ENCODE measurements around the gene MAN2A1. TPM values are rescaled to one million over a fixed set of nuclear protein-coding genes. Genes with fewer than 3 reads are reported as not detected.
A peak's percentile ranks its signal among the peaks of the same experiment; 100 is the strongest.

The MAN2A1 gene
- total RNA-seq, 6 experiments from 2014 or later, result 48.1 to 68.8 (median 61.9) TPM

DNA sequence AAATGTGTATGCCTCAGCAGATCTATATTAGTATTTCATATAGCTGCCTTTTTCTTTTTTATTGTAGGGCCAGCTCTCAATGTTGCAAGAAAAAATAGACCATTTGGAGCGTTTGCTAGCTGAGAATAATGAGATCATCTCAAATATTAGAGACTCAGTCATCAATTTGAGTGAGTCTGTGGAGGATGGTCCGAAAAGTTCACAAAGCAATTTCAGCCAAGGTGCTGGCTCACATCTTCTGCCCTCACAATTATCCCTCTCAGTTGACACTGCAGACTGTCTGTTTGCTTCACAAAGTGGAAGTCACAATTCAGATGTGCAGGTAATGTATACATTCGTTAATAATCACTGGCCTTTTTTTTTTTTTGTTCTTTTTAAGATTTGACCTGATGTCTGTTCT, 23.7 kb downstream of the MAN2A1 start:
- ATAC-seq, result peak in 1 of 4 donors; percentile 20
- H3K9me3 ChIP-seq, result no peaks in the 10 kb centered on the region
- TF ChIP-seq, protein P1, sequence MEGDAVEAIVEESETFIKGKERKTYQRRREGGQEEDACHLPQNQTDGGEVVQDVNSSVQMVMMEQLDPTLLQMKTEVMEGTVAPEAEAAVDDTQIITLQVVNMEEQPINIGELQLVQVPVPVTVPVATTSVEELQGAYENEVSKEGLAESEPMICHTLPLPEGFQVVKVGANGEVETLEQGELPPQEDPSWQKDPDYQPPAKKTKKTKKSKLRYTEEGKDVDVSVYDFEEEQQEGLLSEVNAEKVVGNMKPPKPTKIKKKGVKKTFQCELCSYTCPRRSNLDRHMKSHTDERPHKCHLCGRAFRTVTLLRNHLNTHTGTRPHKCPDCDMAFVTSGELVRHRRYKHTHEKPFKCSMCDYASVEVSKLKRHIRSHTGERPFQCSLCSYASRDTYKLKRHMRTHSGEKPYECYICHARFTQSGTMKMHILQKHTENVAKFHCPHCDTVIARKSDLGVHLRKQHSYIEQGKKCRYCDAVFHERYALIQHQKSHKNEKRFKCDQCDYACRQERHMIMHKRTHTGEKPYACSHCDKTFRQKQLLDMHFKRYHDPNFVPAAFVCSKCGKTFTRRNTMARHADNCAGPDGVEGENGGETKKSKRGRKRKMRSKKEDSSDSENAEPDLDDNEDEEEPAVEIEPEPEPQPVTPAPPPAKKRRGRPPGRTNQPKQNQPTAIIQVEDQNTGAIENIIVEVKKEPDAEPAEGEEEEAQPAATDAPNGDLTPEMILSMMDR (IDR thresholded peaks at IDR 0.05), result no peak
- no peak for TF ChIP-seq POLR2A (IDR thresholded peaks at IDR 0.05)
- H3K36me3 ChIP-seq, result peaks cover 0 to 11% (median 5%) of the 10 kb centered on the region in 4 donors
- no peak for DNase-seq
- intact Hi-C loops (cut with DNase I), result no loop called here
- 76% methylated on average over 3 of the region's 3 CpGs for WGBS (ENCODE audit: insufficient coverage, low coverage, low lambda C conversion rate, missing lambda C conversion rate)
- no peak overlapping the region for H3K27ac ChIP-seq
- no peak overlapping the region for H3K4me3 ChIP-seq
- H3K27me3 ChIP-seq, result no peaks in the 10 kb centered on the region
- peaks cover 0 to 35% (median 7%) of the 10 kb centered on the region in 4 donors for H3K4me1 ChIP-seq

DNA sequence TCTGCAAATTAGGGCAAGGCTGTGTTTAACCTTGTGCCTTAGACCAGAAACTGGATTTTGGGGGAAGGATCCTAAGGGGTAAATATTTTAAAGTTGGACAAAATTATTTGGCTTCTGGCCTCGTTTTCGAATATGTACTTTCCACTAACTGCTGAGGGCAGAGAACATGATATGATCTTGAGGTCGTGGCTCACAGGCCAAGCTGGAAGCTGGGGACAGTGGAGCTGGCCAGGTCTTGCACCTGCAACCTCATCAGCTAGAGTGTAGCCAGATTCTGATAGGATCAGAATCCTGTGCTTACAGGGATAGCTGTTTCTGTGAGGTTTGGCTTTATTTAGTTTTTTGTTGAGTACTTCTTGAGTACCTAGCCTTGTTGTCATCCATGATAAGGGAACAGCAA, 24.9 kb downstream of the MAN2A1 start:
- ATAC-seq, result peak; percentile 84 to 97 (median 94)
- intact Hi-C loops (cut with DNase I), result no loop called here
- Histone ChIP-seq H3K4me1 (peaks cover 0 to 26% (median 4%) of the 10 kb centered on the region in 4 donors), H3K36me3 (peaks cover 0 to 11% (median 5%) of the 10 kb centered on the region in 4 donors), H3K9me3 (no peaks in the 10 kb centered on the region), H3K27ac (no peak overlapping the region), H3K27me3 (no peaks in the 10 kb centered on the region), H3K4me3 (no peak overlapping the region)
- TF ChIP-seq, protein P1 (IDR thresholded peaks at IDR 0.05), result no peak
- no peak for TF ChIP-seq POLR2A (IDR thresholded peaks at IDR 0.05)
- DNase-seq, result peak; percentile 37 to 62 (median 59)
- 13% methylated on average over 3 of the region's 3 CpGs for WGBS (ENCODE audit: insufficient coverage, low coverage, low lambda C conversion rate, missing lambda C conversion rate)

- WGBS (ENCODE audit: insufficient coverage, low coverage, low lambda C conversion rate, missing lambda C conversion rate), result 77% methylated on average over 3 of the region's 3 CpGs
- no peak for TF ChIP-seq POLR2A (IDR thresholded peaks at IDR 0.05)
- TF ChIP-seq, protein P1 (IDR thresholded peaks at IDR 0.05), result no peak
- ATAC-seq, result no peak
- no peak for DNase-seq
- Histone ChIP-seq H3K9me3 (no peaks in the 10 kb centered on the region), H3K4me1 (peaks cover 0 to 11% (median 0%) of the 10 kb centered on the region in 4 donors), H3K4me3 (no peak overlapping the region), H3K27ac (no peak overlapping the region), H3K36me3 (peaks cover 0 to 11% (median 5%) of the 10 kb centered on the region in 4 donors), H3K27me3 (no peaks in the 10 kb centered on the region)
- intact Hi-C loops (cut with DNase I), result no loop called here
These were observed 28.5 kb downstream of the MAN2A1 start for GRCh38 chr5:109718216-109718615.

DNA sequence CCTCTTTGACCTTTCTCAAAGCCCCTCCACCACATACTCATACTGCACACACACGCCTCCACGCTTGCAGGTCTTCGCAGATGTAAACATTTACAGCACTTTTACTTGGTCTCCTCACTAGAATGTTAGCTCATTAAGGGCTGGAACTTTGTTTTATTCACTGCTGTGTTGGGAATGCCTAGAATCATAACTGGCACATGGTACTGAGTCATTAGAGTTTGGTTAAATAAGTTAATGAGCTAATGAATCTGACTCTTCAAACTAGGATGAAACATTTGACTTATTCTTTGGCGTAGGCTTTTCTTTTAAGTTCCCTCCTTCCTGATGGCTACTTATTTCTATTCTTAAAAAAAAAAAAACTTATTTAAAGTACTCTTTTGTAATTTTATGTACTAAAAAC, 28.9 kb downstream of the MAN2A1 start:
- peaks cover 0 to 11% (median 5%) of the 10 kb centered on the region in 4 donors for H3K36me3 ChIP-seq
- H3K27me3 ChIP-seq, result no peaks in the 10 kb centered on the region
- WGBS (ENCODE audit: insufficient coverage, low coverage, low lambda C conversion rate, missing lambda C conversion rate), result 98% methylated on average over 4 of the region's 4 CpGs
- DNase-seq (no peak), ATAC-seq (no peak)
- H3K4me3 ChIP-seq, result no peak overlapping the region
- TF ChIP-seq, protein P1 (IDR thresholded peaks at IDR 0.05), result no peak
- no peak for TF ChIP-seq POLR2A (IDR thresholded peaks at IDR 0.05)
- peaks cover 0 to 11% (median 0%) of the 10 kb centered on the region in 4 donors for H3K4me1 ChIP-seq
- intact Hi-C loops (cut with DNase I), result no loop called here
- no peak overlapping the region for H3K27ac ChIP-seq
- H3K9me3 ChIP-seq, result no peaks in the 10 kb centered on the region

DNA sequence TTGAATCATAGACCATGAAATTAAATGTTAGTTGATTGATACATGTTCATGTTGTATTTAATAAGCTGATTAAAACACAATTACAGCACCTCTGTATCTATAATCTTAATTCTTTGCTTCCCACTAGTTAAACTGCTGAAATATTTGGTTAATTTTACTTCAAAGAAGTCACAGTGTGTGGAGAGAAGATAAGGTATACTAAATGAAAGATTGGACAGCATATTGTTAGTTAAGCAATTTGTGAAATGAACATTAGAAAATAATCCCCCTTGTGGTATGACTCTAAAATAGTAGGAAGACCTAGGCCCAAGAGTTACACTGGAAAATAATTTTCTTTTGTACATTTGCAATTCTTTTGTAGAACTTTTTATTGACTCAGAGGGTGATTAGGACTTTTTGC, 30.3 kb downstream of the MAN2A1 start:
- no peak overlapping the region for H3K27ac ChIP-seq
- H3K36me3 ChIP-seq, result peaks cover 0 to 11% (median 6%) of the 10 kb centered on the region in 4 donors
- intact Hi-C loops (cut with DNase I), result no loop called here
- no peak for DNase-seq
- no peak for TF ChIP-seq POLR2A (IDR thresholded peaks at IDR 0.05)
- no peak for ATAC-seq
- H3K4me1 ChIP-seq, result peaks cover 0 to under 1% (median 0%) of the 10 kb centered on the region in 4 donors
- no peak overlapping the region for H3K4me3 ChIP-seq
- no peaks in the 10 kb centered on the region for H3K9me3 ChIP-seq
- no peaks in the 10 kb centered on the region for H3K27me3 ChIP-seq

Data from right lobe of liver (tissue), 6 donors.